ENCODE data around the gene NME4. TPM values are rescaled to one million over a fixed set of nuclear protein-coding genes. Genes with fewer than 3 reads are reported as not detected.

NME4 gene
- total RNA-seq, 1 experiment from 2014 or later: 35.6 TPM

DNA sequence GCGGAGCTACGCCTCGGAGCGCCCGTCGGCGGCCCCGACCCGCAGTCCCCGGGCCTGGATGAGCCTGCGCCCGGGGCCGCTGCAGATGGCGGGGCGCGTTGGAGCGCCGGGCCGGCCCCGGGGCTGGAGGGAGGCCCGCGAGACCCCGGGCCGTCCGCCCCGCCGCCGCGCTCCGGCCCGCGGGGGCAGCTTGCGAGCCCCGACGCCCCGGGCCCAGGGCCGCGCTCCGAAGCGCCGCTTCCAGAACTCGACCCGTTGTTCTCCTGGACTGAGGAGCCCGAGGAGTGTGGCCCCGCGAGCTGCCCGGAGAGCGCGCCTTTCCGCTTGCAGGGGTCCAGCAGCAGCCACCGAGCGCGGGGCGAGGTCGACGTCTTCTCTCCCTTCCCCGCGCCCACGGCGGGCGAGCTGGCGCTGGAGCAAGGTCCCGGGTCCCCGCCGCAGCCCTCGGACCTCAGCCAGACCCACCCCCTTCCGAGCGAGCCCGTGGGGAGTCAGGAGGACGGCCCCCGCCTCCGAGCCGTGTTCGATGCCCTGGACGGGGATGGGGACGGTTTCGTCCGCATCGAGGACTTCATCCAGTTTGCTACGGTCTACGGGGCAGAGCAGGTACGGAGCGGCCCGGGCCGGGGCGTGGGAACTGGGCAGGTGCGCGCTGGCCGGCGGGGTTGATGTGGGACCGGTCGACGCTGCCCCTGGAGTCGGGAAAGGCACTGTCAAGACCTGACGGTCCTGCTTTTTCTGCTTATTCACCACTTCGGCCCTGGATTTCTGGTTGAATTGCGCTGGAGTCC is 29.3 kb downstream of the NME4 start:
- no peak for DNase-seq (ENCODE audit: low read depth)

DNA sequence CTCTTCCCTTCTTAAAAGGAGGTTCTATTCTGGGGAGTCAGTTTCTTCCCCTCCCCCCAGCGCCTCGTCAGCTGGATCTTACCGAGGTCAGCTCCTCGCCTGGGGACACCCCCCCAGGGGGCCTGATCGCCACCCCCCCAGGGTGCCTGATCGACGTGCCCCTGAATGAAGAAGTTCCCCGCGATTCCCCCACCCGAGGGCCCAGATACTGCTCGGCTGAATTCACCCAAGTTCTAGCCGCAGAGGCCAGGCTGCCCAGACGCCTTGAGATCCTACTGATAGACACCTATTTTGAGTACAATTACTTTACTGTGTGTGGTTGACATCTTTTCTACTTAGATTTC is 29.9 kb downstream of the NME4 start:
- DNase-seq (ENCODE audit: low read depth): no peak

DNA sequence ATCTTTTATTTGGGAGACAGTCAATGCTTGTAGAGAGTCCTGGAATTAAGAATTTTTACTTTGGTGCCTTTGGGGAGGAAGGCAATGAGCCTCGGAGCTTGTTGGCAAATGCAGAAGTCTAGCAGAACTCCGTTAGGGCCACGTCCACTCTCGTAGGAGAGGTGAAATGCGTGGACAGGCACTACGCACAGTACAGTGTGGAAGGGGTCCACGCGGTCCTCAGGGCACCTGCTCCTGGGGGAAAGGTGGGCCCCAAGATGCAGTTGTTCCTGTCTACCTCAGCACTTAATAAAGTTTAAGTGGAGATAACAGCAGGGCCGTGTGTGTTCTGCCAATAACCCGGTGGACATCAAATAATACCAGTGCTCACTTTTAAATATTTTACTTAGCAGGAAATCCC is 30.3 kb downstream of the NME4 start:
- DNase-seq (ENCODE audit: low read depth): no peak

DNA sequence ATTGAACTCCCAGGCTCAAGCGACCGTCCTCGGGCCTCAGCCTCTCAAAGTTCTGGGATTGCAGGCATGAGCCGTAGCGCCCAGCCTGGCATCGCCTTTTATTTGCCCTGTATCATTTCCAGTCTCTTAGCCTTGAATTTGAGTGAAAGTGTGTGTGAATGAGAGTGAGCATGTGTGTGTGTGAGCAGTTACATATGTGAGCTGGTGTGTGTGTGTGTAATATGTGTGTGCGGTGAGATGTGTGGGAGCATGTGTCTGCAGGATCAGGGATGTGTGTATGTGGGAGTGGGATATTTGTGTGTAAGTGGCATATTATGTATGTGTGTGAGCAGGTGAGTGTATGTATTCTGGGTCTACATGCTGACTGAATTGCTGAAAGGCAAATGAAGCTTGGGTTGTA is 33.9 kb downstream of the NME4 start:
- no peak for DNase-seq (ENCODE audit: low read depth)

DNA sequence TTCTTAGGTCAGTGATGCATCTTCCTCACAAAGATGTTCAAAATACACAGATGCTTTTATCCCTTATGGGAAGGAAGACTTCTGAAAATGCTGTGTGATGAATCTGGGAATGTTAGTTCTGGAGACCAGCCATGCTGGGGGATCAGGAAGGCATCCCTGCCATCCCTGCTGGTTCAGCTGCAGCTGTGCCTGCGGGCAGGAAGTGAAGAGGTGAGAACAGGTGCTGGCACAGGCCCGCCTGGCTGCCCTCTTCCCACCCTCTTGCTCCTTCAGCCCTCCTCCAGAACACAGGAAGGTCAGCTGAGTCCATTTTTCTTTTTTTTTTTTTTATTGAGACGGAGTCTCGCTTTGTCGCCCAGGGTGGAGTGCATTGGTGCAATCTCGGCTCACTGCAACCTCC is 43.6 kb downstream of the NME4 start:
- DNase-seq (ENCODE audit: low read depth): no peak

DNA sequence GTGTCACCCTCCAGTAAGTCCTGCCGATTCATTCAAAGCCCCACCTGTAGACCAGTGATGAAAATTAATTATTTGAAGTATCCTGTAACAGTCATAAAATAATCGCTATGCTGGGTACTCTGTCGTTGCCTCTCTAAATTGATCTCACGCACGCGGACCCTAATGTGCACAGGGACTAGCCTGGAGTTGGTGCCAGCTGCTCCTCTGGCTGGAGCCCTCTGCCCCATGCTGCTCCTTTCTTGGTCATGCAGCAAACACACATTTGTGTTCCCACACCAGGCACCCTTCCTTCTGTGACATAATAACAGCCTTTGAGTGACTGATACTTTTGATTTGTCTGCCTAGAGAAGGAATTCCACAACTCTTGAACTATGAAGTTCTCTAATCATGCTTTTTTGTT is 44.4 kb downstream of the NME4 start:
- no peak for DNase-seq (ENCODE audit: low read depth)

DNA sequence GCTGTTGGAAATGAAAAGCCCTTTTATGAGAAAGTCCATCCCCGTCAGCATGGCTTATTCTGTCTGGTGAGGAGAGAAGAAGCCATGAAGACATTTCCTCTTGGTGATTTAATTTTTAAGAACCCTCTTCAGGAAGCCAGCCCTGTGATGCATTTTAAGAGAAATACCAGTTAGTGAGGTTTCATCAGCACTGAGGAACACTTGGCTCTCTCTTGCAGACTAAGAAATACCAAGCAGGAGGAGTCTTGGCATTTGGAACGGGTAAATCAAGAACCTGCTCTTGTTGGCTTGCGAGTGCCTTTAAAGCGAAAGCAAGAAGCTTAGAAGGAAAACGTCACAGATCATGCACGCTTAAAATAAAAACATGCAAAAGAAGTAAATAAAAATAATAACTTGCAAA is 46.0 kb downstream of the NME4 start:
- DNase-seq (ENCODE audit: low read depth): no peak

DNA sequence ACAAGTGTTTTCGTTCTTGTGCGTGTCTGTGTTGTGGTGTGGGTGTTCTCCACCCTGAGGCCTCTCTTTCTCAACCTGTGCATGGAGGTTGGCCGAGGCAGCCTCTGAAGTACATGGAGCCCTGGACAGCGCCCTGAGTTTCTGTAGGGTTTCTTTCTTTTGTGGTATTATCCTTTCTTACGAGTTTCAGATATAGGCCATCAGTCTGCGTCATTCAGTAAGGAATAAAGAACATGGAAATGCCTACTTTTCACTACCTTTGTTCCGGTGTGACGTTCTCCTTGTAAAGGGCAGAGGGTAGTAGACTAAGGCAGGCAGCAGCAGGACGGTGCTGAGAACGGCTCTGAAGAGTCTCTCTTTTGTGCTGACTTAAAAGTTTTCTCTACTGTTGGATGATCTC is 47.0 kb downstream of the NME4 start:
- no peak for DNase-seq (ENCODE audit: low read depth)

DNA sequence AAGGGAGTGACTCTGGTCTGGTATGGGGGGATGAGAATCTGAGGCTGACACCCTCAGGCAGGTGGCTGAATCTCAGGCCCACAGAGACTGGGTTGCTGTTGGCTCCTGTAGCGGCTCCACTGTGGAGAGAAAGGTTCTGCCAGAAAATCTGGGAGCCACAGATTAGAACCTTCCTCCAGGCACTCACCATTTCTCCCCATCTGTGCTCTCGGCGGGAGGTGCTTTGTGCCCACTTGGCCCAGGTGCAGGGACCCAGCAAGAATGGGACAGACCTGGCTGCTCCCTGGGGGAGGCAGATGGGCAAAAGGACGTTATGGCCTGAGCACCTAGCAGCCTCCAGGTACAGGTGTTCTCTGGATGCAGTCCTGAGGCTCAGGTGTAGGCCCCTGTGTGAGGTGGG is 48.6 kb downstream of the NME4 start:
- DNase-seq (ENCODE audit: low read depth): no peak

Other genes with a start within 250 kb of the NME4 start
- gene HBZ, start 244.6 kb upstream of the NME4 start, total RNA-seq (2014; rRNA removed; shearing (Covaris generic)): not detected in 2 replicates
- gene HBM, start 231.2 kb upstream of the NME4 start, total RNA-seq (2014; rRNA removed; shearing (Covaris generic)): not detected in 2 replicates
- 3.5 TPM in 1 of 2 replicates, not detected in the other for gene HBA2, start 224.3 kb upstream of the NME4 start, total RNA-seq (2014; rRNA removed; shearing (Covaris generic))
- not detected in 2 replicates for gene HBA1, start 220.5 kb upstream of the NME4 start, total RNA-seq (2014; rRNA removed; shearing (Covaris generic))
- gene HBQ1, start 216.7 kb upstream of the NME4 start, total RNA-seq (2014; rRNA removed; shearing (Covaris generic)): not detected in 2 replicates
- gene LUC7L, start 167.8 kb upstream of the NME4 start, total RNA-seq (2014; rRNA removed; shearing (Covaris generic)): 35.5 and 42.3 TPM in 2 replicates
- gene FAM234A, start 162.4 kb upstream of the NME4 start, total RNA-seq (2014; rRNA removed; shearing (Covaris generic)): 25.8 and 29.1 TPM in 2 replicates
- gene RGS11, start 121.3 kb upstream of the NME4 start, total RNA-seq (2014; rRNA removed; shearing (Covaris generic)): 0.06 TPM in 1 of 2 replicates, not detected in the other
- not detected in 2 replicates for gene ARHGDIG, start 116.6 kb upstream of the NME4 start, total RNA-seq (2014; rRNA removed; shearing (Covaris generic))
- 0.46 TPM in 1 of 2 replicates, not detected in the other for gene PDIA2, start 114.0 kb upstream of the NME4 start, total RNA-seq (2014; rRNA removed; shearing (Covaris generic))
- gene AXIN1, start 44.5 kb upstream of the NME4 start, total RNA-seq (2014; rRNA removed; shearing (Covaris generic)): 18.1 and 19.3 TPM in 2 replicates
- gene MRPL28, start 26.7 kb upstream of the NME4 start, total RNA-seq (2014; rRNA removed; shearing (Covaris generic)): 128 and 141 TPM in 2 replicates
- gene PGAP6, start 15.2 kb upstream of the NME4 start, total RNA-seq (2014; rRNA removed; shearing (Covaris generic)): 12.1 and 22.1 TPM in 2 replicates
- gene DECR2, start 4.7 kb downstream of the NME4 start, total RNA-seq (2014; rRNA removed; shearing (Covaris generic)): 1.3 and 4.2 TPM in 2 replicates
- 6.2 and 10.4 TPM in 2 replicates for gene RAB11FIP3, start 28.4 kb downstream of the NME4 start, total RNA-seq (2014; rRNA removed; shearing (Covaris generic))
- 23.3 and 23.4 TPM in 2 replicates for gene CAPN15, start 130.5 kb downstream of the NME4 start, total RNA-seq (2014; rRNA removed; shearing (Covaris generic))
- 0.23 TPM in 1 of 2 replicates, not detected in the other for gene PRR35, start 163.2 kb downstream of the NME4 start, total RNA-seq (2014; rRNA removed; shearing (Covaris generic))
- gene NHLRC4, start 169.8 kb downstream of the NME4 start, total RNA-seq (2014; rRNA removed; shearing (Covaris generic)): 0.17 TPM in 1 of 2 replicates, not detected in the other
- gene PIGQ, start 172.8 kb downstream of the NME4 start, total RNA-seq (2014; rRNA removed; shearing (Covaris generic)): 15.9 and 16.3 TPM in 2 replicates
- gene RAB40C, start 192.9 kb downstream of the NME4 start, total RNA-seq (2014; rRNA removed; shearing (Covaris generic)): 7.6 and 20.6 TPM in 2 replicates
- gene WFIKKN1, start 233.8 kb downstream of the NME4 start, total RNA-seq (2014; rRNA removed; shearing (Covaris generic)): 0.09 TPM in 1 of 2 replicates, not detected in the other
- 82.5 and 97.6 TPM in 2 replicates for gene METTL26, start 239.1 kb downstream of the NME4 start, total RNA-seq (2014; rRNA removed; shearing (Covaris generic))
- 39.1 and 39.2 TPM in 2 replicates for gene MCRIP2, start 244.6 kb downstream of the NME4 start, total RNA-seq (2014; rRNA removed; shearing (Covaris generic))

All from Daoy (cell line).